Peyer's patch (tissue), 4 donors: Measurements from ENCODE around the gene CFAP97D2.

Source experiments
- CTCF ChIP-seq, 6 experiments: fragments of 450-650 bp in 4 of 6; fragments of 200-600 bp in 2 of 6; sonication (generic) in 1 of 6; IDR thresholded peaks; one replicate each; pipeline ENCODE4 v1.5.1; 2017 to 2019; ENCODE audit warnings: antibody characterized with exemption in 6 of 6, mild to moderate bottlenecking in 3 of 6, moderate library complexity in 1 of 6
- POLR2A ChIP-seq, 2 donors: fragments of 450-650 bp; IDR thresholded peaks; one replicate each; pipeline ENCODE4 v1.5.1; 2017; ENCODE audit warnings: antibody characterized with exemption in 2 of 2, mild to moderate bottlenecking in 2 of 2, moderate library complexity in 2 of 2

- TF ChIP-seq CTCF (IDR thresholded peaks at IDR 0.05), result no peak
- TF ChIP-seq POLR2A (IDR thresholded peaks at IDR 0.05), result no peak
Observed at GRCh38 chr13:114147803-114148520, 31.1 kb upstream of the CFAP97D2 start.
